HG03439 (cell line): ENCODE data around the gene ARMH3.

Source experiments
- ATAC-seq: cut with Tn5 transposase; IDR thresholded peaks from one replicate; pipeline ENCODE4 v1.9.1; 2021; ENCODE audit warnings: mild to moderate bottlenecking, moderate library complexity; ENCODE audit not compliant: unreplicated experiment

Gene ARMH3

DNA sequence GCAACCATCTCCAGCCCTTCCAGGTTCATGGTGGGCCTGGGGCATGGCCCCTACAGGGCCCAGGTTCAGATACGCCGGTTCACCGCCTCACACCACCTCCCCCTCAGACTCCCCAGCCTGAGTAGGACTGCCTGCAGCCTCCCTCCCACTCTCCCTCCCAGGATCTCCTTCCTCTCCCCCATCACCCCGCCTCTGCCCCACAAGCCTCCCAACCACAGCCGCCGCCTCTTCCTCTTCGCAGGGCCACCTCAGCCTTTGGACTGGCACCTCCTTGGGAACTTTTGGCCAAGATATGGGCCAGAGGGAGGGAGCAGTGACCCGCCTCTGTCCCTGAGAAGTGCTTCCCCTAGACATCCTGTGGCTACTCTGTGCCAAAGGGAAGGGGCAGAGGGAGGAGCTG is 221.6 kb downstream of the ARMH3 start:
- ATAC-seq: no peak

DNA sequence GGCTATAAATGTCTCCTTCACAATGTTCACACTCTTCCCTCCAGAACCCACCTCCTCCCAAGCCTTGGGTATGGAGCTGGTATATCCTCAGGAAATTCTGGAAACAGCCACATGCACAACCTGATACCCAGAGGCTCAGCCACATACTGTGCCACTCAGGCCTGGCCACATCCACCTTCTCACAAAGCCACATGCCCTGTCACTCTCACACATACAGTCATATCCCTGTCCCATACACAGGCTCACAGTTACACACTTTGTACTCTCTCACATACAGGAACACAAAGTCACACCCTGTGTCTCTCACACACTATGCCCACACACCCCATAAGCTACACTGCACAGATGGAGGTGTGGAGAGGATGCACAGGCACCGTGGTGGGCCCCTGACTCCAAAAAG is 222.5 kb downstream of the ARMH3 start:
- ATAC-seq: no peak

DNA sequence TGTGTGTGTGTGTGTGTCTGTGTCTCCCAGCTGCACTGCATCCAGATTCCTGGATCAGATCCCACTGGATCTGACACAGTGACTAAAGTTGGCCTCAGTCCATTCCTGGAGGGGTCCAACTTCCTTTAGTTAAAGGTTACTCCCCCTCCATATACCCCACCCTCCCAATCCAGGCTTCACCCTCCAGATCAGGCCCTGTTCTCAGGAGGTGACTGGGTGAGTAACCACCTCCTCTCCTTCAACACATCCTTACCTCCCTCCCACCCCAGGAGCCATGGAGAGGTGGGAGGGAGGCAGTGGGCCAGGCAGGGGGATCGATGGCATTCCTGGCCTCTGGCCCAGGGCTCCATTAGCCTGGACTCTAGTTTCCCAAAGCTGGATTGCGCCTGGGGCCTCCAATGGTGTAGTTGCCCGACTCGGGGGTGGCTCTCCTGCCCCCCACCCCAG is 223.6 kb downstream of the ARMH3 start:
- no peak for ATAC-seq

DNA sequence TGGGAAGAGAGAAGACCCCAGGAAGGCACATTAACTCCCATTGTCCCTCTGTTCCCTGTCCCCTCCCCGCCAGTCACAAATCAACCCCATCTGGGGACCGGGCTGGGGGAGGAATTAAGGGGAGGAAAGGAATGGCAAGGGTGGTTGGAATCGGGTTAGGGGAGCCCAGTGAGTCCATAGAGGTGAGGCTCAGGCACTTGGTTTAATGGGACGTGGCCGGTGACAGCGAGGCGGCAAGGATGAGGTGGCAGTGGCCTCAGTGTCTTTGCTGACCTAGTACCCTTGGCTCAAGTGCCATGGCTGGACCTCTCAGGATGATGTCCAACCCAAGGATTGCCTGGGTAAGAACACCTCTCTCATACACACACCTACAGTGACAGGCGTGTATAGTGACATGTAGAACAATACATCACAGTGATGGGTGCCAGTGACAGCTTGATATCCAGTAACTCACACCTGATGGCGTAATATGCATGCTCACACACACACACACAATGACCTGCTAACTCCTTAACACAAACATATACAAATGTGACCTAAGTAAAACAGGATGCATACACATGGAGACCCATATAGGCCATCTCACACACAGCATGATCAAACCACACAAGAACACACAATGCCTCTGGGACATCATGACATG is 224.7 kb downstream of the ARMH3 start:
- ATAC-seq: no peak

DNA sequence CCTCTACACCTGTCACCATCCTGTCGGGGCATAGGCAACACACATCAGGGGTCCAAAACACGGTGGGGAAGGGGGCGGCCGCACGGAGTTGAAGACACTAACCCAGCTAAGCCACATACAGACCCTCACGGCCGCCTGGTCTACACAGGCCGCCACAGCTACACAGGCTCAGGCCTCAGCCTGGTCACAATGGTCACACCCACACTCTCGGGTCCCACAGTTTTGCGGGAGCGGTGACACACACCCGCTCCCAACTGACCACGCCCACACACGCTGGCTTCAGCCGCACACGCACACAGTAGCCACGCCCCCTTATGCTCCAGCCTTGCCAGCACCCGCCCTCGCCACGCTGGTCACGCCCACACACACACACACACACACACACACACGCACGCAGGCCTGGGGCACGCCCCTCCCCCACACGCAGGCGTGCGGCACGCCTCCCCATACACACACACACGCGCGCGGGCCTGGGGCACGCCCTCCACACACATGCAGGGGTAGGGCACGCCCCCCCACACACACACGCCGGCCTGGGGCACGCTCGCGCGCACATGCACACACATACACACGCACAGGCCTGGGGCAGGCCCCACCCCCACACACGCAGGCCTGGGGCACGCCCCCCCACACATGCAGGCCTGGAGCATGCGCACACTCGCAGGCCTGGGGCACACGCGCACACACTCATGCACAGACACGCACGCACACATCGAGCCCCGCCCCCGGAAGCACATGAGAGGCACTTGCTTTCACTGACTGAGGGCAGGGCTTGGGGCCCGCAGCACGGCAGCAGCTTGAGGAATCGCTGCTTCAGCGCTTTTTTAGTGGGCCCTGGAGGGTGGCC is 225.4 kb downstream of the ARMH3 start:
- peak; percentile 62 for ATAC-seq

DNA sequence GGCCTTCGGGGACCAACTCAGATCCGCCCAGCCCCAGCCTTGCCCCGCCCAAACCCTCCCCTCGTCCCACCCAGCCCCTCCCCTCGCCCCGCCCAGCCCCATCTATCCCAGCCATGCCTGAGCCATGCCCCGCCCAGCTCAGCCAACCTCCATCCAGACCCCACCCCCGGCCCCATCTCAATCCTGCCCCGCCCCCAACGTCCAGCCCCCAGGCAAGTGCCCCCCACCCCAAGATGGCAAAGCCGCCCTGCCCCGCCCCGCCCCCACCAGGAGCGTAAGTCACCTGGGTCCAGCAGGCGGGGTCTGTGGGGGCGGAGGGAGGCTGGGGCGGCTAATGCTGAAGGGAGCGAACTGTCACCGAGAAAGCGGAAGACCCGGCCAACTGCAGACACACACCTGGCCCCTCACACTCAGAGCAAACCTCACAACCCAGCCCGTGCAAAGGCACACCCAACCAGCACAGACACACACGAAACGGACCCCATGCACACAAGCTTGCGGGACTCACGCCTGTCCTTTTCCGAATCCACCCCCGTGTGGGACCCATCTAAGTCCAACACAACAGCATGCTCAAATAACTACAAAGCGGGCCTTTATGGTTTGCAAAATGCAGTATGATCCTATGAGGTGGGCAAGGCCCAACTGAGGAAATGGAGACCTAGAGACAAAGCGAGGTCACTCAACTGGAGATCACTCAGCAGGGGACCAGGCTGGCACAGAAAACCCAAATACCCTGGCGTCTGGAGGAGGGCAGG is 226.2 kb downstream of the ARMH3 start:
- ATAC-seq: no peak

DNA sequence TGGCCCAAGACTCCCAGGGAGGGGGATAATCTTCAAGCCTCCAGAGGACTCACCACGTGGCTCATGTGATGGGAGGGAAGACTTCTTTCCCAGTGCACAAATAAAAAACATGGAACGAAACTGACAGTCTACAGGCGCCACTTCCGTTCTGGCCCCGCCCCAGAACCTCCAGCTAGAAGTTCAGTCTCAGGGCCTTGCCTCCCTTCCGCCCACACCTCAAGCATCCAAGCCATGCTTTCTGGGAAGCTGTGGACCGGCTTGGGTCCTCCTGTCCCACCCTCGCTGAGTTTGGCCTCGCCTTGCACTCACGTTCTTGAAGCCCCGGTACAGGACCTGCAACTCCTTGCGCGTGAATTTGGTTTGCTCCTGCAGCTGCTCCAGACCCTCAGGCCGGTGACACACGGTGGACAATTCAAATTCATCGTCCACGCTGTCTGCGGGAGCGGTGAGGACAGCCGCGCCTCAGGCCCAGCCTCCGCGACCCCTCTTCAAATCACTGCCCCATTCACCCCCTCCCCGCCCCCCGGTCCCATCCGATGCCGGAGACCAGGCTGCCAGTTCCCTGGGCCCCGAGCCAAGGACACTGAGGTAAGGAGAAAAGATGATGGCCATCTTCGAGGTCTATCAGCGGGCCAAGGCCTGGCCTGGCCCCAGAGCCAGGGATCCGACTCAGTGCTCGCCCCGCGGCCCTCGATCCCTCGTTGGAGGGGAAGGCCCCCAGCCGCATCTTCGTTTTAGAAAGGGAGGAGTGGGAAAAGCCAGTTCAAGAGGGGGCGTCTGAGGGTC is 227.0 kb downstream of the ARMH3 start:
- no peak for ATAC-seq

DNA sequence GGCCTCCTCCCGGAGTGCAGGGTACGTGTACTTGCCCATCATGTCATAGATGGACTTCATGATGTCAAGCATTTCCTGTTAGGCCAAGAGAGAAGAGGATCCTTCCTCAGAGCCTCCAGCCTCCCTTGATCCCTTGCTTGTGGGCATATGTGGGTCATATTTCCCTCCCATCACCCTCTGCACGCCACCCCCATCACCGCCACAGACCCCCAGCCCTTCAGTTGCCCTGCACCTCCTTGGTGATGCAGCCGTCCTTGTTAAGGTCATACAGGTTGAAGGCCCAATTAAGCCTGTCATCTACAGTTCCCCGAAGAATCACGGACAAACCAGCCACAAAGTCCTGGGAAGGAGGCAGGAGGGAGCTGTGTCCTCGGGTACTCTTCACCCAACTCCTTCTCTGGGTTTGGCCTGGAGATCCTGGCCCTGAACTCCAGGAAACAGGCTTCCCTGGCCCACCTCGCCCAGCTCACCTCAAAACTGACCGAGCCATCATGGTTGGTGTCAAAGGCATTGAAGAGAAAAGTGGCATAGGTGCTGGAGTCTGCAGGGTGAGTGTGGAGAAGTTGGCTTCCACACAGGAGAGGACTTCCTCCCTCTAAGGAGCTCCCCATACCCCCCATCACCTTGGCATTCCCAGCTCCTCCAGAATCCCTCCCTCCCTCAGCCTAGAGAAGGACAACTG is 227.9 kb downstream of the ARMH3 start:
- ATAC-seq: no peak

DNA sequence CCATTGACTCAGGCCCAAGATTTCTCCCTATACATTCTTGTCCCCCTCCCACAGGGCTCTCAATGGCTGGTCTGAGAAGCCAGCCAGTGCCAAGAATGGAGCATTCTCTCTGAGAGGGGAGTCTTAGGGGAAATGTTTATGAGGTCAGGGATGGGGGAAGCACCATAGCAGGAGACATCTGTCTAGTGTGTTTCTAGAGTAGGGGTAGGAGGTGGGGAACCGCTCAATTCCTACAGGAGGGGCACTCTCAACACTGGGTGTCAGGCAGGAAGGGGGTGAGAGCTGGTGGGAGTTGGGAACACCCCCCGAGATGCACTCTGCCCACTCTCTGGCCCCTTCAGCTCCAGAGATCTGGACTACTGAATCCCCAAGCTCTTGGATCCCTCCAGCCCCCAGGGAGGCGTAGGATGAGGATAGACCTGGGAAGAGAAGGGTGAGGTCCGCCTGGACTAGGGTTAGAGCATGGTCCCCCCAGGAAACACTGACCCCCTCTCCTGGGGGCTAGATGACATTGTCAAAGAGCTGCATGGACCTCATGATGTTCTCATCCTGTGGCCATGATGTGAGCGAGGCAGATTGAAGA is 229.0 kb downstream of the ARMH3 start:
- ATAC-seq: no peak

DNA sequence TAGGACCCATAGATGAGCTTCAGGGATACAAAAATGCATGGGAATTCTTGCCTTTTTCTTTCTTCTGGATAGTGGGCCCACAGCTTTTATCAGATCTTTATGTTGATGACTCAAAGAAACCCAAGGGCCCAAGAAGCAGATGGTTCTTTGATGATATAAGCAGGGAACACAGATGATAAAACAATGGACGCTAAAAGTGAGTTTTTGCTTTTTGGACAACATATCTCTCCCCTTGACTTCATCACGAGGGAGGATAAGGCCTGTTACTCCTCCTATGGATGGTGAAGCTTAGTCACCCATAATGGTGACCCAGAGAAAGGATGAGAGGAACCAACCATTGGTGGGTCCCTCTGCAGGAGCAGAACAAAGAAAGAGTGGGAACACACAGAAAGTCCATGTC is 231.2 kb downstream of the ARMH3 start:
- ATAC-seq: no peak

DNA sequence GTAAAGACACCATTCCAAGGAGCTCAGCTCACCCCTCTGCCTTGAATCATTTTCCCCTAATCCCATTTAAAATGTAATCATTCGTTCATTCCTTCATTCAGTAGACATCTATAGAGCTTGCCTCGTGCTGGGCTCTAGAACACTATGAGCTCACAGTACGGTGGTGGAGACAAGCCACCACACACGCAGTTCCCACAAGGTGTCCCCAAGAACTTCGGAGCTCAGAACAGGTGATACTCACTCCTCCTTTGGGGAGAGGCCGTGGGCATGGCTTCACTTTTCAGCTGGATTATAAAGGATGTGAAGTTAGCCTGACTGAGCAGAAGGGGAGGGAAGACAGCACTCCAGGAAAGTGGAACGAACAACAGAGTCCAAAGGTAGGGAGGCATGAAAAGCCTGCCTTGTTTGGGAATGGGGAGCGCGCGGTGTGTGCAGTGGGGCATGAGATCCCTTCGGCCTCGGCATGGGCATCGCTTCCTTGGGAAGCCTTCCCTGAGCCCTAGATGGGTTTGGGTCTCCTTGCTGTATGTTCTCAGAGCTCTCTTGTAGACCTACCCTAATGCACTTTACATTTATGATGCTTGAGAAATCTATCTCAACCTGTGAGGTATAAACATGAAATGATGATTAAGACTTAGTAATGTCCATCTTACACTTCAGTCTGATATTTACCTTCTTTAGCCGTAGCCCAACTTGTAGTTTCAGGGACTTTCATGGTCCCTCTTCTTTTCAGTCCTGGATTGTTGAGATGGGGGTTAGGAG is 236.9 kb downstream of the ARMH3 start:
- peak; percentile 18 for ATAC-seq

- peak; percentile 90 for ATAC-seq
Measured at GRCh38 chr10:101818119-101818871, 237.7 kb downstream of the ARMH3 start, which contains the start of gene OGA. TSS of gene OGA (minus strand) at chr10:101818444. CDS start at chr10:101818022, 422 bp downstream.

- no peak for ATAC-seq
Measured at GRCh38 chr10:101817337-101818118, 238.4 kb downstream of the ARMH3 start.

DNA sequence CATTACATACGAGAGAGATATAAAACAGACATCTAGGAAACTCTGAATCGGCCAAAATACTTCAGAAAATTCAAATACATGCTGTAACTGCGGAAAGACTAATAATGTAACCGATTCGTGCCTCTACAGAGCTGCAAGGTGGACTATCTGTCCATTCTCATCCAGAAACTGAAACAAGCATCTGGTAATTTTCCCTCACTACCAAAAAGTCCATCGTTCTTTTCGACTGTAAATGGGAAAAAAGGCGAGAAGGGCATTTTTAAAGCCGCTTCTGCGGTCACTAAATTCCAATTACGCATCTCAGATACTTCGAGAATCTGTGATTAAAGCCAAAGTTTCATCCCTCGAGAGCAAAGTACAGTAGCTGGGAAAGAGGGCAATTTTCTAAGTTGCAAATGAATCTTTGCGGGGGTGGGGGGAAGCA is 239.0 kb downstream of the ARMH3 start:
- no peak for ATAC-seq

GRCh38 chr10:101816376-101816775 is 239.6 kb downstream of the ARMH3 start:
- ATAC-seq: no peak

GRCh38 chr10:101814466-101815071 is 241.4 kb downstream of the ARMH3 start:
- ATAC-seq: no peak

GRCh38 chr10:101812606-101813005 is 243.4 kb downstream of the ARMH3 start:
- ATAC-seq: no peak
